H9 (cell line): Measurements from ENCODE around the gene SAMD8. TPM values are rescaled to one million over a fixed set of nuclear protein-coding genes. Genes with fewer than 3 reads are reported as not detected.

Experiments
- DNase-seq: peaks from one replicate; pipeline ENCODE4 v3.0.0-alpha.2; 2017
- H2AFZ ChIP-seq: one replicate; pipeline ENCODE4 v1.6.1; 2013; ENCODE audit warnings: mild to moderate bottlenecking, low read length, control low read depth, moderate library complexity
- H2AK5ac ChIP-seq: 2 replicates; pipeline ENCODE4 v1.6.1; 2013; ENCODE audit warnings: low read length, control low read depth, mixed read lengths; ENCODE audit not compliant: insufficient read length
- H2BK120ac ChIP-seq: one replicate; pipeline ENCODE4 v1.6.1; 2013; ENCODE audit warnings: low read depth, mild to moderate bottlenecking, low read length, control low read depth, inconsistent platforms; ENCODE audit not compliant: poor library complexity, severe bottlenecking
- H2BK12ac ChIP-seq: 2 replicates; pipeline ENCODE4 v1.6.1; 2013; ENCODE audit warnings: low read length, control low read depth, mixed read lengths, low read depth; ENCODE audit not compliant: insufficient read length
- H2BK15ac ChIP-seq: 2 replicates; pipeline ENCODE4 v1.6.1; 2013; ENCODE audit warnings: low read depth, low read length, control low read depth
- H2BK20ac ChIP-seq: one replicate; pipeline ENCODE4 v1.6.1; 2013; ENCODE audit warnings: low read depth, mild to moderate bottlenecking, low read length, control low read depth, inconsistent platforms; ENCODE audit not compliant: poor library complexity, severe bottlenecking
- H2BK5ac ChIP-seq: 2 replicates; pipeline ENCODE4 v1.6.1; 2013; ENCODE audit warnings: low read length, control low read depth, mixed read lengths; ENCODE audit not compliant: insufficient read length
- H3K14ac ChIP-seq: 2 replicates; pipeline ENCODE4 v1.6.1; 2013; ENCODE audit warnings: low read length, control low read depth; ENCODE audit not compliant: insufficient read depth
- H3K18ac ChIP-seq: 2 replicates; pipeline ENCODE4 v1.6.1; 2013; ENCODE audit warnings: low read depth, mild to moderate bottlenecking, mixed read lengths, low read length, control low read depth; ENCODE audit not compliant: insufficient read length
- H3K23ac ChIP-seq: 2 replicates; pipeline ENCODE4 v1.6.1; 2013; ENCODE audit warnings: low read length, control low read depth, mixed read lengths, low read depth; ENCODE audit not compliant: insufficient read length
- H3K23me2 ChIP-seq: 2 replicates; pipeline ENCODE4 v1.6.1; 2013; ENCODE audit warnings: low read depth, mild to moderate bottlenecking, mixed read lengths, low read length, control low read depth; ENCODE audit not compliant: insufficient read length, poor library complexity, severe bottlenecking
- H3K27ac ChIP-seq: 2 replicates; pipeline ENCODE4 v1.5.1; 2013; ENCODE audit warnings: low read length, control low read depth, mixed read lengths, low read depth; ENCODE audit not compliant: insufficient read length
- H3K27me3 ChIP-seq: 2 replicates; pipeline ENCODE4 v1.6.1; 2013; ENCODE audit warnings: low read length, control low read depth, inconsistent platforms; ENCODE audit not compliant: insufficient read depth
- H3K4ac ChIP-seq: 2 replicates; pipeline ENCODE4 v1.6.1; 2013; ENCODE audit warnings: low read depth, mild to moderate bottlenecking, control low read depth, inconsistent platforms, low read length, moderate library complexity
- H3K4me1 ChIP-seq: 2 replicates; pipeline ENCODE4 v1.6.1; 2013; ENCODE audit warnings: low read length, control low read depth, inconsistent platforms; ENCODE audit not compliant: insufficient read depth
- H3K4me2 ChIP-seq: 2 replicates; pipeline ENCODE4 v1.6.1; 2013; ENCODE audit warnings: low read length, control low read depth, mixed read lengths; ENCODE audit not compliant: insufficient read length, insufficient read depth
- H3K56ac ChIP-seq: 2 replicates; pipeline ENCODE4 v1.6.1; 2013; ENCODE audit warnings: low read depth, mild to moderate bottlenecking, mixed read lengths, low read length, control low read depth; ENCODE audit not compliant: insufficient read length
- H3K79me1 ChIP-seq: 2 replicates; pipeline ENCODE4 v1.6.1; 2013; ENCODE audit warnings: low read depth, mild to moderate bottlenecking, moderate library complexity, low read length, control low read depth, inconsistent platforms; ENCODE audit not compliant: insufficient read depth, poor library complexity, severe bottlenecking
- H3K79me2 ChIP-seq: 2 replicates; pipeline ENCODE4 v1.6.1; 2013; ENCODE audit warnings: low read length, control low read depth, inconsistent platforms; ENCODE audit not compliant: insufficient read depth
- H3K9ac ChIP-seq: 2 replicates; pipeline ENCODE4 v1.6.1; 2013; ENCODE audit warnings: low read length, control low read depth, mixed read lengths; ENCODE audit not compliant: insufficient read length; ENCODE audit errors: extremely low read depth
- H3K9me3 ChIP-seq: one replicate; pipeline ENCODE4 v1.6.1; 2013; ENCODE audit warnings: low read depth, low read length, inconsistent platforms; ENCODE audit not compliant: control insufficient read depth
- H3T11ph ChIP-seq: one replicate; pipeline ENCODE4 v1.6.1; 2013; ENCODE audit warnings: mild to moderate bottlenecking, low read length, control low read depth, inconsistent platforms
- H4K20me1 ChIP-seq: one replicate; pipeline ENCODE4 v1.6.1; 2013; ENCODE audit not compliant: control insufficient read depth, insufficient read length, insufficient read depth
- H4K5ac ChIP-seq: 2 replicates; pipeline ENCODE4 v1.6.1; 2013; ENCODE audit warnings: low read depth, mild to moderate bottlenecking, mixed read lengths, low read length, control low read depth; ENCODE audit not compliant: insufficient read length
- H4K8ac ChIP-seq: replicated peaks from 2 replicates; pipeline ENCODE4 v1.6.1; 2013; ENCODE audit warnings: low read length, control low read depth, mixed read lengths, low read depth; ENCODE audit not compliant: insufficient read length
- H4K91ac ChIP-seq: 2 replicates; pipeline ENCODE4 v1.6.1; 2013; ENCODE audit warnings: low read depth, mild to moderate bottlenecking, moderate library complexity, mixed read lengths, low read length, control low read depth; ENCODE audit not compliant: insufficient read length
- H3K27ac Mint-ChIP-seq, 3 experiments: 2 replicates in 2 of 3; 3 replicates in 1 of 3; pipeline ENCODE4 v1.8.0; 2020 to 2021; ENCODE audit warnings: mixed read lengths in 3 of 3, mild to moderate bottlenecking in 1 of 3, moderate library complexity in 1 of 3
- H3K27me3 Mint-ChIP-seq: 2 replicates; pipeline ENCODE4 v1.8.0; 2021; ENCODE audit warnings: low read depth, mild to moderate bottlenecking, moderate library complexity, mixed read lengths
- H3K36me3 Mint-ChIP-seq, 3 experiments: 2 replicates in 2 of 3; 3 replicates in 1 of 3; pipeline ENCODE4 v1.8.0; 2020 to 2021; ENCODE audit warnings: low read depth in 3 of 3, mixed read lengths in 3 of 3; ENCODE audit not compliant: insufficient read depth in 1 of 3
- H3K4me1 Mint-ChIP-seq, 2 experiments: 2 replicates each; pipeline ENCODE4 v1.8.0; 2020; ENCODE audit warnings: mixed read lengths in 2 of 2
- H3K4me3 Mint-ChIP-seq, 2 experiments: 2 replicates in 1 of 2; 3 replicates in 1 of 2; pipeline ENCODE4 v1.8.0; 2020 to 2021; ENCODE audit warnings: mild to moderate bottlenecking in 2 of 2, mixed read lengths in 2 of 2, moderate library complexity in 1 of 2
- H3K9me3 Mint-ChIP-seq, 2 experiments: 2 replicates in 1 of 2; 3 replicates in 1 of 2; pipeline ENCODE4 v1.8.0; 2020; ENCODE audit warnings: mild to moderate bottlenecking in 2 of 2, mixed read lengths in 2 of 2, moderate library complexity in 1 of 2
- WGBS: extraction: QIAGEN DNeasy Blood & Tissue Kit; methylation state at CpG from one replicate; pipeline ENCODE4 v1.1.7; 2013; ENCODE audit warnings: missing lambda C conversion rate, low lambda C conversion rate, mixed read lengths; ENCODE audit not compliant: insufficient read length; ENCODE audit errors: extremely low coverage; 5-methylcytosine and 5-hydroxymethylcytosine counted together
- total RNA-seq: library from RNA; stranded (reverse); gene quantifications from 2 replicates; pipeline ENCODE4 v1.2.1, GENCODE V29; 2021
- TF ChIP-seq, protein P1 (sequence below): fragments of 200-600 bp; sonication (generic); conservative IDR thresholded peaks from 3 replicates; pipeline ENCODE4 v1.8.0; 2021; ENCODE audit warnings: antibody characterized with exemption, mild to moderate bottlenecking

The SAMD8 gene
- total RNA-seq, 1 experiment from 2014 or later: 18.8 TPM

DNA sequence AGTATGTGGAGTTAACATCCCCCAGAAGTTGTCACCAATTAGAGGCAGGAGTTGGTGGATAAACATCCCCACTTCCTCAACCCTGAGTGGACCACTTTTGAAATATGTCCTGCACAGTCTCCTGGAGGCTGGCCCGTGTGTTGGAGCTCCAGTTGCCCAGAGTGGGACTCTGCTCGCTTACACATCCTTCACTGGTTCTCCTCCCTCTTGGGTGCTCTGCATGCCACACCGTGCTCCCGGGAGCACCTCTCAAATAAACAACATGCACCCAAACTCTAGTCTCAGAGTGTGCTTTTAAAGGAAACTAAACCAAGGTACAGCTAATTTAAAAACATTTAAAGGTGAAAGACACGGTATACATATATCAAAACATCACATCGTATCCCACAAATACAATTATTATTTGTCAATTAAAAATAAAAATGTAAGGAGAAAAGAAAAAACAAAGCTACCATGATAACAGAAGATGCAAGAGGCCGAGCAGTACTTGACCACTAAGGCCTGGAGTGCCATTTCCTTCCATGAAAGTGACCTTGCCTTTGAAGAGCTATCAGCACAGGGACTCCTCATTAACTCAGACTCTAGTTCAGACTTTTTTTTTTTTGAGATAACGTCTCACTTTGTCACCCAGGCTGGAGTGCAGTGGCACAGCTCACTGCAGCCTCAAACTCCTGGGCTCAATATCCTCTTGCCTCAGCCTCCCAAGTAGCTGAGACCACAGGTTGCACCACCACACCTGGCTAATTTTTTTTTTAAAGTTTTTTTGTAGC is 47.8 kb upstream of the SAMD8 start:
- no peak overlapping the region for H2BK15ac ChIP-seq
- no peaks in the 10 kb centered on the region for H3K9me3 Mint-ChIP-seq
- no peak overlapping the region for H3K23ac ChIP-seq
- no peaks in the 10 kb centered on the region for H3K79me1 ChIP-seq
- no peaks in the 10 kb centered on the region for H3K4me1 ChIP-seq
- no peak overlapping the region for H2BK120ac ChIP-seq
- H3K79me2 ChIP-seq: no peaks in the 10 kb centered on the region
- no peak overlapping the region for H3K27ac Mint-ChIP-seq
- H3K27ac ChIP-seq: no peak overlapping the region
- H4K20me1 ChIP-seq: no peaks in the 10 kb centered on the region
- no peak overlapping the region for H4K91ac ChIP-seq
- no peak overlapping the region for H2BK5ac ChIP-seq
- no peak overlapping the region for H3K56ac ChIP-seq
- DNase-seq: no peak
- H3K27me3 ChIP-seq: no peaks in the 10 kb centered on the region
- no peak overlapping the region for H2AK5ac ChIP-seq
- H3K23me2 ChIP-seq: no peaks in the 10 kb centered on the region
- no CpG with 5 or more reads among the region's 8 CpGs for WGBS
- no peak overlapping the region for H4K8ac ChIP-seq
- H2BK20ac ChIP-seq: no peak overlapping the region
- no peak overlapping the region for H3K4me3 Mint-ChIP-seq
- no peak overlapping the region for H3T11ph ChIP-seq
- H4K5ac ChIP-seq: no peak overlapping the region
- no peak overlapping the region for H3K4ac ChIP-seq
- H3K4me2 ChIP-seq: no peak overlapping the region
- TF ChIP-seq, protein P1, sequence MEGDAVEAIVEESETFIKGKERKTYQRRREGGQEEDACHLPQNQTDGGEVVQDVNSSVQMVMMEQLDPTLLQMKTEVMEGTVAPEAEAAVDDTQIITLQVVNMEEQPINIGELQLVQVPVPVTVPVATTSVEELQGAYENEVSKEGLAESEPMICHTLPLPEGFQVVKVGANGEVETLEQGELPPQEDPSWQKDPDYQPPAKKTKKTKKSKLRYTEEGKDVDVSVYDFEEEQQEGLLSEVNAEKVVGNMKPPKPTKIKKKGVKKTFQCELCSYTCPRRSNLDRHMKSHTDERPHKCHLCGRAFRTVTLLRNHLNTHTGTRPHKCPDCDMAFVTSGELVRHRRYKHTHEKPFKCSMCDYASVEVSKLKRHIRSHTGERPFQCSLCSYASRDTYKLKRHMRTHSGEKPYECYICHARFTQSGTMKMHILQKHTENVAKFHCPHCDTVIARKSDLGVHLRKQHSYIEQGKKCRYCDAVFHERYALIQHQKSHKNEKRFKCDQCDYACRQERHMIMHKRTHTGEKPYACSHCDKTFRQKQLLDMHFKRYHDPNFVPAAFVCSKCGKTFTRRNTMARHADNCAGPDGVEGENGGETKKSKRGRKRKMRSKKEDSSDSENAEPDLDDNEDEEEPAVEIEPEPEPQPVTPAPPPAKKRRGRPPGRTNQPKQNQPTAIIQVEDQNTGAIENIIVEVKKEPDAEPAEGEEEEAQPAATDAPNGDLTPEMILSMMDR: no peak
- no peak overlapping the region for H2BK12ac ChIP-seq
- H3K18ac ChIP-seq: no peak overlapping the region
- no peak overlapping the region for H3K9ac ChIP-seq
- no peaks in the 10 kb centered on the region for H3K27me3 Mint-ChIP-seq
- H3K4me1 Mint-ChIP-seq: peaks cover 4 to 6% of the 10 kb centered on the region in 2 experiments; a peak in 3 of 4 replicates
- H3K9me3 ChIP-seq: no peaks in the 10 kb centered on the region
- H3K36me3 Mint-ChIP-seq: no peaks in the 10 kb centered on the region
- no peak overlapping the region for H2AFZ ChIP-seq
- no peak overlapping the region for H3K14ac ChIP-seq
